HG02798 (cell line): ENCODE measurements around the gene ZC3H12C.

ENCODE experiments used
- ATAC-seq: cut with Tn5 transposase; IDR thresholded peaks from one replicate; pipeline ENCODE4 v1.9.1; 2021; ENCODE audit warnings: mild to moderate bottlenecking; ENCODE audit not compliant: unreplicated experiment, poor library complexity

Gene ZC3H12C

DNA sequence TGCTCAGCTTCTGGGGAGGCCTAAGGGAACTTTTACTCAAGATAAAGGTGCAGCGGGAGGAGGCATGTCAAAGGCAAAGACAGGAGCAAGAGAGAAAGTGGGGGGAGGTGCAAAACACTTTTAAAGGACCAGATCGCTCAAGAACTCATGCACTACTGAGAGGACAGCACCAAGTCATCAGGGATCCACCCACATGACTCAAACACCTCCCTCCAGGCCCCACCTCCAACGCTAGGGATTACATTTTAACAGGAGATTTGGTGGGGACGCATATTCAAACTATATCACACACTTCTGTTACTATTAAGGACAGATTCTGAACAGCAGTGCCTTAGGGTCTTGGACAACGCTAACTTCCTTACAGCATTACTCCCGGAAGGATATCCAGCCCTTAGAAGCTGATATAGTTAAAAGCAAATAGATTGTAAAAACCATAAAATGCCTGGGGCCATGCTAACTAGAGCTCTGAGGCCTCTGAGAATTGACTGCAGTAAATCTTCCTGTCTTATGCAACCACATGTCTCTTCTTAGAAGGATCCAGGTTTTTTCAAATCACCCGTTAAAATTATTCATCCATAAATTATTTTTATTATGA, 16.7 kb upstream of the ZC3H12C start:
- ATAC-seq, result peak; percentile 38

DNA sequence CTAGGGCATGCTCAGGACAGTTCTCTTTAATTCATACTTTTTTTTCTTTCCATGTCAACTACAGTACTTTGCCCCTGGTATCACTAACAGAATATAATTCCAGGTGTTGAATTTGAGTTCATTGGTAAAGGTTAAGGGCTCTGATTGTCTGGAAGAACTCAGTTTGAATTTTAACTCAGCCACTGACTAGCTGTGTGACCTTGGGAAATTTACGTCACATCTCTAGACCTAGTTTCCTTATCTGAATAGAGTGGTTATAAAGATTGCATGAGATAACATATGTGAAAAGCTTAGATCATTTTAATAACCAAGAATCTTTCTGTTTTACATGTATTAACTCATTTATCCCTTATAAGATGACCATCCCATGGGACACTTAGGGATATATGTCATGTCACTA, 15.8 kb upstream of the ZC3H12C start:
- ATAC-seq, result peak; percentile 31

DNA sequence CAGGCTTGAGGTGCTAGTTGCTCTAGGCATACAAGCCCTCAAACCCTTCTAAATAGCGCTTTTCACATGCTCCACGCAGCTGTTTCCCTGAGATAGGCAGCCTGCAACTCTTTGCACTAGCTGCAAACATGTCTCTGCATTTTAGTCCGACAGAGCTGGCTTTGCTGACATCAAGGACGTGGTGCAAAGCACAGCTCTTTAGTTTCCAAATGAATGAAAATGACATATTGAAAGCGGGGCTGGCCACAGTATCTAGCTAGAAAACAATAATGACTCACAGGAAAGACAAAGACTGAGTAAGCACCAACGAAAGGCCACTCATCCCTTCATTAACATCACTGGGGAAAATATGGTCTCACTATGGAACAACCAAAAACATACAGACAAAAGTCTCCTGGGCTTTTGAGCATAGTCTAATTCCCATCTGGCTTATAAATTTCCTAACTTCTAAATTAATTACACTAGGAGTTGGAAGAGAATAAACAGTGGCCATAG, 15.3 kb upstream of the ZC3H12C start:
- ATAC-seq, result peak; percentile 86

DNA sequence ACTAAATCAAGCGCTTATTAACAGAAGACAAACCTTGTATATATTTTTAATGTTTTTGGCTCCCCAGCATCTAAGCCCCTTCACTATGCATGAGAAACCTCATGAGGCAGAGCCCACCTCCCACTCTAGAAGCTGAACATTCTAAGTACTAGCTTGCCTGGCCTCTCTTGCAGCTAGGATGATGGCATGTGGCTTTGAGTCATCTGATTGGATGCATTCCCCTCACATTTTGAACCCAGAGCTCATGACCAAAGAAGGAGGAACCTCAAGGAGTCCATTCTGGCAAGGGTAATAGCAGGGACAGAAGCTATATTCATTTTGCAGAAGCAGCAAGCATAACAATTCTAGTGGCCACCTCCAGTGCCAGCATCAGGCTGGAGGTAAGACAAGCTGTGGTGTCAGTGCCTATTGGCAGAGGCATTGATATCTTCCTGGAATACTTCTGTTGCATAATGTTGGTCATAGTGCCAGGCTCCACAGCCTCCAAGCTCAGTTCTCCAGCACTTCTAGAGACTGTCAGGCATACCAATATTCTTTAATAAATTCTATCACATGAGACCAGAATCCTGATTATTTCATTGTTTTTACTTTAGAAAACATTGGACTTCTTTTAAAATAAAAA, 14.2 kb upstream of the ZC3H12C start:
- no peak for ATAC-seq

DNA sequence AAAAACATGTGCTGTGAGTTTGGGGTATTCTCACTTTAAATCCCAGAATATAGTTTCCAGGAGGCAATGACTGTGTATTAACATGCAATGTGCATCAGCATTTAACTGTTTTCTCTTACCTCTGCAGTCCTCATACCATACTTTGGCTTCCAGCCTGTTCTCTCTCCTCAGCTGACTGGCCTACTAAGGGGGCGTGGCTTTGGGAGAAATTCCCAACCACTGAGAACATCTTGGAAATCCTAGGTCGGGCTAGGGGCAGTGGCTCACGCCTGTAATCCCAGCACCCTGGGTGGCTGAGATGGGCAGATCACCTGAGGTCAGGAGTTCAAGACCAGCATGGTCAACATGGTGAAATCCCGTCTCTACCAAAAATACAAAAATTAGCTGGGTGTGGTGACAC, 13.5 kb upstream of the ZC3H12C start:
- ATAC-seq, result no peak

DNA sequence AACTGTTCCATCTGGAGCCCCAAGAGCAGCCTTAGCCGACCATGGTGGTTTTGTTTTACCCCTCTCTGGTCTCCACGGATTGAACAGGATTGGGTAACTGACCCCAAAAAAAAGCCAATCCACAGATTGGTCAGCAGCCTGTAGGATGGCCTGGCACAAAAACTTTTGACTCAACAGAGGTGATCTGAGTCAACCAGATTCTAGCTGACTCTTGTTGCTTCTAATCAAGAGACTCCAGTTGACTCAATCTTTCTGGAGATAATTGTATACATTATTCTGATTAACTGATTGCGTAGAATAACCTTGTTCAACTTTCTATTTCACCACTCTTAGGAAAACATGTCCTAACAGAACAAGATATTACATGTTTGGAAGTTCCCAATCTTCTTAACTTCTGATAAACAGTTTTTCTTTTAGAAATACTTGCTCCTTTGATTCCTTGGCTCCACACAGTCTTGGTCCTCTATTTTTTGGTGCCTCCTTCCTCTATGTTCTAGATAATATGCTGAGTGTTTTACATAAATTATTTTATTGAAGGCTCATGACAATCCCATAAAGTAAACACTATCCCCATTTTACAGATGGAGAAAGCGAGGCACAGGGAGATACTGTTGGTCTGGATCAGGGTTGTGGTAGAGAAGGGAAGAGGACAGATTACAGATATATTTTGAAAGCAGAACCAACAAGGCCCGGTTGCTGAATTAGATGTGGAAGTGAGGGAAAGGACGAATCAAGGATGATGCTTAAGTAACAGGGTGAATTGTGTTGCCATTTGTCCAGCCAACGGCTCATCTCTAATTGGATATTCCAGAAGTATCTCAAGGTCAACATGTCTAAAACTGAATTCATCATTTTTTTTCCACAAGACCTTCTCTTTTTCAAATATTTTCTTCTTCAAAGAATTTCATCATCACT, 11.5 kb upstream of the ZC3H12C start:
- ATAC-seq, result no peak

DNA sequence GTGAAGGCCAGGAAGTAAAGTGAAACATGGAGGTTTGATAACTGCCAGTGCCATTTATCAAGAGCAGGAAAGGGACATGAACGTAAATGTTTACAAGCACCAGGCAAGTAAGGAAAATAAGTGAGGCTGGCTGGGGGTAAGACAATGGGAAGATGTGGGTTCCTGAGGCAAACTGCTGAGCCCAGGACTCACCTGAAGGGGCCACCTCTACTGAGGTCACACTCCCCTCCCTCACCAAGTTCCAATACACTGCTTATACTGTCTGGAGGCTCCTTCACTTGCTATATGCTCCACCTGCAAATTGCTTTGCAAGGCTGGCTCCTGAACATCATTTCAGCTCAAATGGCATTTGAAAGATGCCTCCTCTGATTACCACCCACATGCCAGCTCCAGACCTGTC, 10.3 kb upstream of the ZC3H12C start:
- no peak for ATAC-seq

DNA sequence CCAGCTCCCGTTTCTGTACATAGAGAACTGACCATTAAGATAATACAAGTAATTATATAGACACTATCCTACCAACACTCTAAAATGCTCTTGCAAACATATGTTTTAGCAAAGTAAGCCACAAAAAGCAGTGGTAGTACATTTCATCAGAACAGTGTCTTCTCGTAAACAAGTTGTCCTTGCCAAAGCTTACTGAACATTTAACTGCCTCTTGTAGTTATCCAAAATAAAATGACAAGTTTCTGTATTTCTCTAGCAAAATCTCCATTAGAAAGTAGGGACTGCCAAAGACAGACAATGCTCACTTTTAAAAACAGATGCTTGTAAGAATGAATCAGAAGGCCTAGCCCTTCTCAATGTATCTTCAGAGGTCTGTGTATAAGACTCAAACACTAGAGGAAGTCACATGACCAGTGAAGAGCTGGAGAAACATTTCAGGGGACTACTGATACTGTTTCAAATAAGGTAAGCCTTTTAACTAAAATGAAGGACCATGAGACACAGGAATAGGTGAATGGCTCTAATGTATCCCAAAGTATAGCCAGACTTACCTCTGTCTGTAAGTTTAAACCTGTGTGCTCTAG, 7.8 kb upstream of the ZC3H12C start:
- ATAC-seq, result no peak

DNA sequence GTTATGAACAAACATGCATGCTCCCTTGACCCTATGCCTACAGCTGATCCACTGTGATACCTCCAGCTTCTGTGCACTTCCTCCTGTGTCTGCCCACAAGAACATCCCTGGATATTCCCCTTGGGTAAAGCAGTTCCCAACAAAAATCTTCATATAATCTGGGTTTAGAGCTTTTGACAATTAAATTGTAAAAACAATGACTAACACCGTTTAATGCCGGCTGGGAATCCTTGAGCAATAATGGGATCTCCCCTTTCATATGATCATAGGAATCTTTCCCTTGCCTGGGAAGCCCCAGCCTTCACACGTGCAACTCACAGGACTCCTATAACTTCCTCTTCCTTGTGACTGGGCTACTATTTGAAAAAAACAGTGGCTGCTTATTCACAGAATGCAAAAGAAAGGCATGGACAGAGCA, 6.3 kb upstream of the ZC3H12C start:
- no peak for ATAC-seq

DNA sequence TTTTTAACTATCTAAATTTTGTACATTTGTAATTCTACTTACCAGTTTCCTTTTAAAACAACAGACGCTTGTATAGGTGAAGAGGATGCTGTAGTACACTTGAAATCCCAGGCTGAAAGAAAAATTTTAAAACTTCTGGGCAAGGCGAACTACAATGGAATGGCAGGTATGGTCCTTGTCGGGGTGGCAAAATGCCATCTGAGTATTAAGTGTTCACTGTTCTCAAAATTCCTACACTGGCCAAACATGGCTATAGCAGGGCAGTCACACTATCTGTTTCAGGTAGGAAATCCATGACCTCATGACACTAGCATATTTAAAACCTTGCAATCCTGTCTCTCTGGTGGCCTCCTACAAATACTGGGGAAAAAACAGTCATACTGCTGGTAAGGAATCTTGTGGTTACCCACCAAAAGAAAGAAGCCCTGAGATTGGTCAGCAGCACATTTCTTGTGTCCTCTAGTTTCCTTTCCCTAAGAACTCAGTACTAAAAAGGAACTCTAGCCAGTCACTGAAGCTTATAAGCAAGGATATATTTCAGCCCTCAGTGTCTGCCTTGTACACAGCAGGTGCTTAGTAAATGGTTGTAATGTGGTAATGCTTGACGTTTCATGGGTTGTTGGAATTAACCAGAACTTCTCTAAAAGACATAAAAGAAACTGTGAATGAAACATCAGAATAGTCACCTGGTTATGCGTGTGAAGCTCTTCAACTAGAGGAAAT, 5.2 kb upstream of the ZC3H12C start:
- ATAC-seq, result no peak

DNA sequence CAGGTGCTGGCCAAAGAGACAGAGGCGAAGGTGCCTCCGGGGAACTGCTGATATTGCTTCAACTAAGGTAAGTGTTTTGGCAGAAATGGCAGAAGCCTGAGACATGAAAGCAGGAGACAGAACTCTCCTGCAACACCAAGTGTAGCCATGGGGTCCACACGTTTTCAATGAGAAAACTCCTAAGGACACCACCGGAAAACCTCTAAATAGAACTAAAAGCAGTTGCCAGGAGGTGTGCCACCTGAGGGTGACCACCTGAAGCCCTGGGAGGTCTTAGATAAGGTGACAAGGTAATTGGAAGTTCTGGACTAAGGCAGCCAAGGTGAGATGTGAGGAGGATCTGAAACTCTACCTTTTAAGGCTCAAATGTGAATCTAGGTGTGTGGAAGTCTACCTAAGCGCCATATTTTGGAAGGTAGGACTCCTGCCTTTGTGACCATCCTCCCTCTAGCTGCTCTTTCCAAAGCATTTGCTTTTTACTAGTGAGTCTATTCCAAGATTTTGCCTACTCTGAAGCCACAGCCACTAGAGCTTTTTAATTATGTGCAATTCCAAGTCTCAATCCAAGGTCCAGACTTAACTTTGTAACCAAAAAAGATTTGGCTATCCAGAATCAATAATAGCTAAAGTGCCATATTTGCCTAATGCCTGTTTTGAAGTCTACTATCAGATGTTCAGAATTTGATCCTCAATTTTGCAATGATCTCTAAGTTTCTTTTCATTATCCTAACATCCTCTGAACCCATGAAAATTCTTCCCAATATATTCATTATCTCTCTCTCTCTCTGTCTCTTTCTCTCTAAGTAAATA, 4.5 kb upstream of the ZC3H12C start:
- no peak for ATAC-seq

DNA sequence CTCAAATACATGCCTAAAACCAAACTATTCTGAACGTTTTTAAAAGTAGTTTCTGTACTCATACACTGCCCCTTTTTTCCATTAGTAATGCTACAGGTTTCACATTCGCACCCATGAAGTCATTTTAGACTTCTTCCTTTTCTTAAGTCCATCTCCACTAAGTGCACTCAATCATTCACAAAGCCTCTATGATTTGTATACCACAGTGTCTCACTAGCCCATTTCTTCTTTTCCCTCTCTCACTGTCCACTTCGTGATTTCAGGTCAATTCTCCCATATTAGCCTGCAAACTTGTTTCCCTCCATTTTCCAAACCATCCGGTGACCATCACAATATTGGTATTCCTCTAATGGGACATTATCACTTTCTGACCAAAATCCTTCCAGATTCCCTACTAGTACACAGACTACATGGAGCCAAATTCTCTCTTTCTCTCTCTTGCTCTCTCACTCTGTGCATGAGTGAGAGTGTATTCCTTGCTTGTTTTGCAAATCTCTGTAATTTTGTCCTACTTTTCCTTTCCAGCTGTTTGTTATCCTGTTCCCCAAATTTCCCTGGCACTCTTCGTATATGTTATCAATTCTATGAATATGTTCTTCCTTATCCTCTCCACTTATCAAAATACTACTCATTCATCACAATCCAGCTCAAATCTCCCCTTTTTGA, 3.4 kb upstream of the ZC3H12C start:
- ATAC-seq, result peak; percentile 24

DNA sequence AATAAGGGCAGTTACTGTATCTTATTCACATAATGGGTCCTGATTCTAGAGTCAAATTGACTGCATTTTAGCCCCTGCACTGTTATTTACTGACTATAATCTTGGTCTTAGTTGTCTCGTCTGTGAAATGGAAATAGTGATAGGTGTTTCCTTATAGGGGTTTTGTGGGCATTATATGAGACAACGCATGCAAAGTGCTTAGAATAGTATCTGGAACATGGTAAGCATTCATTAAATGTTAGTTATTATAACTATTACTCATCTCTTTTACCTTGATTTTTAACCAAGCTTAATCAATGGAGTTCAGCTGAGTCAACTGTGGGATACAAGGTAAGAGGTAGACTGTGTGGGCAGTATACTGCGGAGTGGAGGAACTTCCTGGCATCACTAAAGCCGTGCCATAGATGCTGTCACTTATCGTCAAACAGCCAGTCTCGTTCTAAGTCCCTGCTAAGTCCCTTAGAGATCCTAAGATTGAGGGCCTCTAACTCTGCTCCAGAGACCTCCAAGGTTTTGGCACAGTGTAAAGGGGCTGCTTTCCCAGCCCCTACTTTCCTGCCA, 2.6 kb upstream of the ZC3H12C start:
- no peak for ATAC-seq

DNA sequence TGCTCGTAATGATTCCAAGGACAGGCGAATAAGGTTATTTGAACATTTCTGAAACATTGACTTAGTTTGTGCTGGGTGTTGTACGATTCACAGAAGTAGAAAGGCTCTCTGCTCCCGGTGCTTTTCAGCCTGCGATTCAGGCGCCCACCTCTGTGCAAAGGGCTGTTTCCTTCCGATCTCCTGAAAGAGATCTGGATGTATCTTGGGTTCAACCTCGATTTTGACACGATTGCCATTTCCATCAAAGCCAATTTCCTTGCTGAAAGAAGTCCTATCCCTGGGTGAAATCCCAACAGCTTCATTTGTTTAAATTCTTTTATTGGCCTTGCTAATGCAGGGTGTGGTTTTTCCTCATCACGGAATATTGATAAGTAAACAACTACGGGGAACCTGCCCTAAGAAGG, 1.1 kb upstream of the ZC3H12C start:
- ATAC-seq, result no peak

DNA sequence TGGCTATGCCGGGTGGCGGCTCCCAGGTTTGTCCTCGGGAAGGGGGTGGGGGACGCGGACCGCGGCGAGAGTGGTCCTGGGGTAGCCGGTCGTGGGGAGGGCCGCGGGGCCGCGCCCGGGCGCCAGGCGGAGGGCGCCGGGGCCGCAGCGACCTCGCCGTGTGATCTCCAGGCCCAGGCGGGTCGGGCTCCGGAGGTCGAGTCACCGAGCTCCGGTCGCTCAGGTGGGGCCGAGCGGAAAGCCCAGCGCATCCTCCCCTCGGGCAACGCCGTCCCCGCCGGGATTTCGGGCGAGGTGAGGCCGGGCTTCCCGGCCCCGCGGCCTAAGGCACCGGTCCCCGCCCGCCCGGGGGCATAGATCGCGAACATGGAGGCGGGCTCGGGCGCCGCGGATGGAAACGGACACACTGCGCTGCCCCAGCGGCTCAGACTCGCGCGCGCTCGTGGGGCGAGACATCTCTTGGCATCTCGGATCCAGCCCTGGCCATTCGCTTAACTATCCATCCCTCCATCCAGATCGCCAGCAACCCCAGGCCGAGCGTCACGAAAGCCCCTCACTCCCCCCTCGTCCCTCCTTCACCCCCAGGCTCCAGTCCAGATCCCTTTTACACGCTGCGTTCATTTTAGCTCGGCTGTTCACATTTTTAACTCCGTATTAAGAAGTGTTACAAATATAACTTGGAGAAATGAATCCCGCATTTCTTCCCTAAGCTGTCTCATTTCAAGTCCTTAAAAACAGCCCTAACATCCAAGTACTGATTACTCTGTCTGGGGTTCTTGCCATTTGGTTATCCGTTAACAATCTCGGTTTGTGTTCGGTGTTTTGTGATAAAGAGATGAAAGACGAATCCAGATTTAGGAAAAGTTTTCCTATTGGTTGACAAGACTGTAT, 460 bp downstream of the ZC3H12C start:
- ATAC-seq, result peak; percentile 28

DNA sequence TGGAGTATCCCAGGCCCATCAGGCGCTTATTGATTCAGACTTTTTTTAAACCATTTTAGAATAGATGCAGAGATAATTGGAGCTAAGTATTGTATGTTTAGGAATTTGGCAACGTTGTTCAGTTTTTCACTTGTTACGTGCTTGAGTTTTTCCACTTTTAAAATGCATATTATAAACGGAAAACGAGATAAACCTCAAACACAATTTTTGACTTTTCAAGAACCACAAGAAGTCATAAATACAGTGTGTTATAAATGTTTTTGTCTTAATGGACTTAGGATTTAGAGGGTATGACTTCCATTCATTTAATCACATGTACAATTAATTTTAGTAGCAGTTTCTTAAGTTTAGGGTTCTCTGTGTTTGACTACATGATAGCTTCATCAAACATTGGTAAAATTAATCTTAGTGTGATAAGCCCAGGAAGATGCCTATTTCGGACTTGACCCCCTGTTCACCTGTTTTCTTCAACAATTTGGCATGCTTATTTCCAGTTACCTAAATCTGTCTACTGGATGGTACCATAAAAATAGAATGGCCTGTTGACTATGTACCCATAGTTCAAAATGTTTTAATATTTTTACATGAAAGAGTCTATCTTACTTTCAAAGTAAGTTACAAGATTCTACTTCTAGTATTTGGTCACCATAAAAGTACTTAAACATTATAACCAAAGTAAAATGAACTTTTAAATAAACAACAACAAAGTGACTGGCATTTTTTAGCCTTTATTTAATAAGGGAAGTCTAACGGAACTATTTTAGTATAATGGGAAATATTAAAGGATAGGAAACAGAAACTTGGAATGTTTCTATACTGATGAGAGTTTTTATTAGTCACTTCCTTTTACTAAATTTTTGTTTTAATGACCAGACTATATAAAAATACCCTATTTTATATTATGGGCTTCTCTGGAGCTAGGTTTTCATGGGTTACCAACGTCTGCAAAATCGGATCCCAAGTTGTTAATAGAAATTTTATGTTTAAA, 1.4 kb downstream of the ZC3H12C start:
- no peak for ATAC-seq
